Measurements from ENCODE around the gene SEC16A. TPM values are rescaled to one million over a fixed set of nuclear protein-coding genes. Genes with fewer than 3 reads are reported as not detected.

Gene SEC16A
- total and polyA plus RNA-seq, 4 donors, result 25.1 to 60.9 (median 45.1) TPM

DNA sequence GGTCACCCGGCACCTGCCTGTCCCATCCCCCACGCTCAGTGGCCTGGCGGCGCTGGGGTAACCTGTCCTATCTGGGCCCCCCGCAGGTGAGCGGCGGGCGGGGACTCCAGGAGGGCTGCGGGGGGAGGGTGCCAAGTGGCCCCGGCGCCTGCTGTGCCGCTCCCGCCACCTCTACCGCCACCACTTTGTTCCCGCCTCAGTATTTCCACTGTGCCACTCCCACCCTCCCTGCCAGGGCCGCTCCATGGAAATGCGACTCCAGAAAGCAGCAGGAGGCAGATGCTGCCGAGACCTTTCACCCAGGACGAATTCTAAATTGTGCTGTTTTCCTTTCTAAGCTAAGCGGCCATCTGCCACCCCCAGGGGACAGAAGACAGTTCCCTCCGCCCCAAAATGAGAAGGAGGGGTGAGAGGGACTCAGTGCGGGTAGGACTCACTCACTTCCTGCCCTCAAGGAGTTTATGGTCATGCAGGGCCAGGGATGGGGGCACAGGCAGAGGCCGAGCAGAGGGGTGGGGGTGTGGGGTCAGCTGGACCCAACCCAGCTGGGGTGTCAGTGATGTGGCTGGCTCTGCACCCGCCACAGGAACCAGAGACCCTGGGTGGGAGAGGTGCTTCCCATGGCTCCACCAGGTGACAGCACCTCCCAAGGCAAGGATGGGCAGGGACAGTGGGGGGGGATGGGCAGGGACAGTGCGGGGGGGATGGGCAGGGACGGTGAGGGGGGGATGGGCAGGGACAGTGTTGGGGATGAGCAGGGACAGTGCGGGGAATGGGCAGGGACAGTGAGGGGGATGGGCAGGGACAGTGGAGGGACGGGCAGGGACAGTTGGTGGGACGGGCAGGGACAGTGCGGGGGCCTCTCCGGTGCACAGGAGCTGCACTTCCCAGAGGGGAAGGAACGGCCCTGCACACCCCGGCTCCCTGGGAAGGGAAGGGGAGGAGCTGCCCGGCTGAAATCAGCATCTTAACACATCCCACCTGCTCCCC is 45.2 kb upstream of the SEC16A start:
- Histone ChIP-seq H3K27ac (ENCODE audit: low read depth, low read length) (peak overlapping the region; percentile 94), H3K4me3 (ENCODE audit: low read depth, low read length) (no peak overlapping the region), H3K4me1 (ENCODE audit: control insufficient read depth, insufficient read depth, low read length) (peaks cover 100% of the 10 kb centered on the region), H3K36me3 (ENCODE audit: control insufficient read depth, insufficient read depth, low read length) (peaks cover 90% of the 10 kb centered on the region), H3K27me3 (ENCODE audit: control insufficient read depth, insufficient read depth, low read length) (no peaks in the 10 kb centered on the region), H3K9me3 (ENCODE audit: control insufficient read depth, insufficient read depth, low read length) (no peaks in the 10 kb centered on the region)
- 31% methylated on average over 22 of the region's 34 CpGs for WGBS (ENCODE audit: insufficient coverage)
- DNase-seq (ENCODE audit: low read depth in 4 of 6, low spot score in 6 of 6), result peak in 2 of 6 donors; percentile 76 to 83

DNA sequence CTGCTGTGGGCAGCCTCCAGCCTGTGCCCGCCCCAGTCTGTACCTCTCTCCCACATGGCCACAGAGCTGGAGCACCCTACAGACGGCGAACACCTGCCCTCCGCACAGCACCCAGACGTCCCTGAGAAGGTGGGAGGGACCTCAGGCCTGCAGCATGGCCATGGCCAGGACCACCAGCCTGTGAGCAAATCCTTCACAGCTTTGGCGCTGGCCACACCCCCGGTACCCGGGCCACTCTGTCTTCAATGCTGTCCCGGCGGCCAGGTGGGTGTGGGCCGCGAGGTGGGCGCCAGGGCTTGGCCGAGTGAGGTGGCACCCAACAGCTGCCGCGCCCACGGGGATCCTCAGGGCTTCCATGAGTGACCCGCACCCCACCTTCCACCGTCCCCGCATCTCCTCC is 44.3 kb upstream of the SEC16A start:
- no peak for DNase-seq (ENCODE audit: low read depth in 4 of 6, low spot score in 6 of 6)
- Histone ChIP-seq H3K4me1 (ENCODE audit: control insufficient read depth, insufficient read depth, low read length) (peaks cover 100% of the 10 kb centered on the region), H3K27ac (ENCODE audit: low read depth, low read length) (peak overlapping the region; percentile 94), H3K27me3 (ENCODE audit: control insufficient read depth, insufficient read depth, low read length) (no peaks in the 10 kb centered on the region), H3K9me3 (ENCODE audit: control insufficient read depth, insufficient read depth, low read length) (no peaks in the 10 kb centered on the region), H3K4me3 (ENCODE audit: low read depth, low read length) (peak overlapping the region; percentile 4), H3K36me3 (ENCODE audit: control insufficient read depth, insufficient read depth, low read length) (peaks cover 90% of the 10 kb centered on the region)
- WGBS (ENCODE audit: insufficient coverage), result 43% methylated on average over 17 of the region's 20 CpGs

DNA sequence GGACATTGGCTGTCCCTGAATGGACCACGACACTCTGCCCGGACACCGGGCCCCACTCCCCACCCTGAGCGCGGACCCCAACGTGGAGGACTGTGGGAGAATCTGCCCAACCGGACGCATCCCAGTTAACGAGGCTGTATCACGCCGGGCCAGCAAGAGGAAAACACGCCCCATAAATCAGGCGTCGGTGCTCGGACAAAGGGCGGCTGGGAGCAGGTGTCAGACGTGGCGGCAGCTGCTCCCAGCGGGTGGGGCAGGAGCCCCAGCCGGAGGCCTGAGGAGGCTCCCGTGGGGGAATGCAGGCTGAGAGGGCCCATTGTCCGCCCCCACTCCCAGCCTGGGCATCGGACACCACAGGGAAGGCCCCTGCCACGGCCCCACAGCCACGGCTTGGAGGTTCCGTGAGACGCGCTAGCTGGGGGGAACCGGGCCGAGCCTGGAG is 43.8 kb upstream of the SEC16A start:
- peaks cover 98% of the 10 kb centered on the region for H3K4me1 ChIP-seq (ENCODE audit: control insufficient read depth, insufficient read depth, low read length)
- H3K27ac ChIP-seq (ENCODE audit: low read depth, low read length), result peak overlapping the region; percentile 94
- peaks cover 88% of the 10 kb centered on the region for H3K36me3 ChIP-seq (ENCODE audit: control insufficient read depth, insufficient read depth, low read length)
- H3K9me3 ChIP-seq (ENCODE audit: control insufficient read depth, insufficient read depth, low read length), result no peaks in the 10 kb centered on the region
- peak overlapping the region; percentile 4 for H3K4me3 ChIP-seq (ENCODE audit: low read depth, low read length)
- peak in 2 of 6 donors; percentile 75 to 81 for DNase-seq (ENCODE audit: low read depth in 4 of 6, low spot score in 6 of 6)
- WGBS (ENCODE audit: insufficient coverage), result 29% methylated on average over 29 of the region's 30 CpGs
- H3K27me3 ChIP-seq (ENCODE audit: control insufficient read depth, insufficient read depth, low read length), result no peaks in the 10 kb centered on the region

DNA sequence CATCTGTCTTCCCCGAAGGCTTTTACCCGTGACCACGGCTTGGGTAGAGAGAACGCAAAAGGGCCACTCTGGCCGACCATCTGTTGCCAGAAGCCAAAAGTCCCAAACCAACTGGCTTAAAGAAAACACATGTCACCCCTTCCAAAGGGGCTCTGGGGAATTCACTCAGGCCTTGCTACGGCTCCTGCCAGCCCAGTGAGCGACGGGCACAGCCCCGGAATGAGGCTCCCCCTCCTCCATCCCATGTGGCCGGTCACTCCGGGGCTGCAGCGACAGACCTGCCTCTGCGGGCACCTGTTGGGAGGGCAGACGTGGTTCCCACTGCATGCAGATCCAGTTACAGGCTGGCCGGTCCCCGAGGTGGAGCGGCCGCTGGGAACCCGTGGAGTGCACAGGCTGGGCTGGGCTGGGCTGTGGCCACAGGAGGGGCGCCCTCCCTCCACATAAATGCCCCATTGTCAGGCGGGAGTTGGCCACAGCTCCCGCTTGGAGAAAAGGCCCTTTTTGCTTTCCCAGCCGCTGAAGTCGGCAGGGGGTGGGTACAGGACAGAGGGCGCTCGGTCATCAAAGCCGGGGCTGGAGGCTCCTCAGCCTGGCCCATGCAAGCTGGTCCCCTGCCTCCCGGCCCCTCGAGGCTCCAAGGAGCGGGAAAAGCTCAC is 43.1 kb upstream of the SEC16A start:
- WGBS (ENCODE audit: insufficient coverage), result 23% methylated on average over 30 of the region's 30 CpGs
- no peaks in the 10 kb centered on the region for H3K27me3 ChIP-seq (ENCODE audit: control insufficient read depth, insufficient read depth, low read length)
- no peaks in the 10 kb centered on the region for H3K9me3 ChIP-seq (ENCODE audit: control insufficient read depth, insufficient read depth, low read length)
- peak overlapping the region; percentile 94 for H3K27ac ChIP-seq (ENCODE audit: low read depth, low read length)
- peak overlapping the region; percentile 4 for H3K4me3 ChIP-seq (ENCODE audit: low read depth, low read length)
- DNase-seq (ENCODE audit: low read depth in 4 of 6, low spot score in 6 of 6), result peak in 3 of 6 donors; percentile 44 to 92 (median 85)
- H3K4me1 ChIP-seq (ENCODE audit: control insufficient read depth, insufficient read depth, low read length), result peaks cover 98% of the 10 kb centered on the region
- H3K36me3 ChIP-seq (ENCODE audit: control insufficient read depth, insufficient read depth, low read length), result peaks cover 88% of the 10 kb centered on the region

DNA sequence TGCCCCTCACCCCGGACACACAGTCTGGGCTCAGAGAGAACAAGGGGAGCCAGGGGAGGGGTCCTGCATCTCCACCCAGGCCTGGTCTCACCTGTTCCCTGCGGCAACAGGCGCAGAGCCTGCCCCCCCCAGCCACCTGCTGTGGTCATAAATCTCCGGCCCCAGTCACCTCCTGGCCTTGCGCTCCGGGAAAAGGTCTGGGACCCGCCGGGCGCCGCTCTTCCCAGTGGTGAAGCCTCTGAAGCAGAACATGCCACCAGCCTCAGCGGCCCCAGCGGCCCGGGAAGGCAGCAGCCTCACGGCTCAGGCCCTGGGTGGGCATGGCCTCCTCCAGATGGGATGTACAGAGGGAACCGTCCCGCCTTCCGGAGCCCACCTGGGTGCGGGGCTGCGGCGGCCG is 42.4 kb upstream of the SEC16A start:
- peak overlapping the region; percentile 94 for H3K27ac ChIP-seq (ENCODE audit: low read depth, low read length)
- 43% methylated on average over 20 of the region's 21 CpGs for WGBS (ENCODE audit: insufficient coverage)
- peaks cover 88% of the 10 kb centered on the region for H3K36me3 ChIP-seq (ENCODE audit: control insufficient read depth, insufficient read depth, low read length)
- DNase-seq (ENCODE audit: low read depth in 4 of 6, low spot score in 6 of 6), result no peak
- no peak overlapping the region for H3K4me3 ChIP-seq (ENCODE audit: low read depth, low read length)
- H3K27me3 ChIP-seq (ENCODE audit: control insufficient read depth, insufficient read depth, low read length), result no peaks in the 10 kb centered on the region
- H3K9me3 ChIP-seq (ENCODE audit: control insufficient read depth, insufficient read depth, low read length), result no peaks in the 10 kb centered on the region
- H3K4me1 ChIP-seq (ENCODE audit: control insufficient read depth, insufficient read depth, low read length), result peaks cover 98% of the 10 kb centered on the region

DNA sequence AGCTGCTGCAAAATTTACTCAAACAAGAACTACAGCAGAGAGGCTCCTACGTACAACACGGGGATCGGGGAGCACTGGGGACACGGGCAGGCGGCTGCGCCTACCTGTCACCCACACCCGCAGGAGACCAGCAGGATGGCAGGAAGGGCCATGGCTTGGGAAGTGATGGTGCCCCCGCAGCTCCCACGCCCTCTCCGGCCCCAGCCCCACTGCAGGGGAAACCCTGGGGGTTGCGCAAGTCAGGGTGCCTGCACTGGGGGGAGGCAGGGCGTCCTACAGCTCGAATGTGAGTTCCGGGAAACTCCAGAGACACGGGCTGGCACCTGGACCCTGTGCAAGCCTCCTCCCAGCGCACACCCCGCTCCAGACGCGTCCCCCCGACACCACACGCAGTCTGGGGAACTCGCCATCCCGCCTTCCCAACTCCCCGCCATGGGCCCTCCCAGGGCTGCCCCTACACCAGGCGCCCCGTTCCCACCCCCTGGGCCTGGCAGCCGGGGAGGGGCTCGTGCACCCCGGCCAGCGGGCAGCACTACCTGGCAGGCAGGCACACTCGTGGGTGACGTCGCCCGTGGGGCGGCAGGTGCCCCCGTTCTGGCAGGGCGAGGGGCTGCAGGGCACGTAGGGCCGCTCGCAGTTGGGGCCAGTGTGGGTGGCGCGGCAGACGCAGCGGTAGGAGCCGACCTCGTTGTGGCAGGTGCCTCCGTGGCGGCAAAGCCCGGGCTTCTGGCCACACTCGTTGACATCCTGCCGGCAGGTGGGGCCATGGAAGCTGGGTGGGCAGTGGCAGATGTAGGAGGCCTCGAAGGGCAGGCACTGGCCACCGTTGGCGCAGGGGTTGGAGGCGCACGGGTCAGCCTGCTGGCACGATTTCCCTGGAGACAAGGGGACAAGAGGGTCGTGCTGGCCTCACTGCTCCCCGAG is 39.7 kb upstream of the SEC16A start:
- DNase-seq (ENCODE audit: low read depth in 4 of 6, low spot score in 6 of 6), result no peak
- peak overlapping the region; percentile 25 for H3K27ac ChIP-seq (ENCODE audit: low read depth, low read length)
- H3K36me3 ChIP-seq (ENCODE audit: control insufficient read depth, insufficient read depth, low read length), result peaks cover 94% of the 10 kb centered on the region
- no peaks in the 10 kb centered on the region for H3K9me3 ChIP-seq (ENCODE audit: control insufficient read depth, insufficient read depth, low read length)
- H3K4me3 ChIP-seq (ENCODE audit: low read depth, low read length), result no peak overlapping the region
- H3K27me3 ChIP-seq (ENCODE audit: control insufficient read depth, insufficient read depth, low read length), result no peaks in the 10 kb centered on the region
- peaks cover 98% of the 10 kb centered on the region for H3K4me1 ChIP-seq (ENCODE audit: control insufficient read depth, insufficient read depth, low read length)
- 75% methylated on average over 59 of the region's 59 CpGs for WGBS (ENCODE audit: insufficient coverage)

DNA sequence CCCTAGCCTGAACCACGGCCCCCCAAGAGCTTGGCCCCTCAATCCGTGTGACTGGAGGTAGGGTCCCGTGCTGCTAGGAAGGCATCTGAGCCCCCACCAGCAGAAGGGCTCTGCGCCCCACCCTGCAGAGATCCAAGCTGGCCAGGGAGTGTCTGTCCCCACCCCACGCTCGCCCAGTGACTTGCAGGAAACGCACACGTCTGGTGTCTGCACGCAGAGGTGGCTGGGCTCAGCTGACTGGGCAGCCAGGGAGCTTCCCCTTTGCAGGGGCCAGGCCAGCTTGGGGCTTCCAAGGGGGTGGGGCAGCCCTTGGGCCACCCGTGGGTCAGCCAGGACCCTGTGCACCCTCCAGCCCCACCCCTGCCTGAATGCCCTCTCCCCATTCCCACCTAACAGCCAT is 38.7 kb upstream of the SEC16A start:
- DNase-seq (ENCODE audit: low read depth in 4 of 6, low spot score in 6 of 6), result no peak
- Histone ChIP-seq H3K27me3 (ENCODE audit: control insufficient read depth, insufficient read depth, low read length) (no peaks in the 10 kb centered on the region), H3K9me3 (ENCODE audit: control insufficient read depth, insufficient read depth, low read length) (no peaks in the 10 kb centered on the region), H3K36me3 (ENCODE audit: control insufficient read depth, insufficient read depth, low read length) (peaks cover 94% of the 10 kb centered on the region), H3K27ac (ENCODE audit: low read depth, low read length) (peak overlapping the region; percentile 33), H3K4me3 (ENCODE audit: low read depth, low read length) (no peak overlapping the region), H3K4me1 (ENCODE audit: control insufficient read depth, insufficient read depth, low read length) (peaks cover 98% of the 10 kb centered on the region)
- WGBS (ENCODE audit: insufficient coverage), result 65% methylated on average over 9 of the region's 10 CpGs

DNA sequence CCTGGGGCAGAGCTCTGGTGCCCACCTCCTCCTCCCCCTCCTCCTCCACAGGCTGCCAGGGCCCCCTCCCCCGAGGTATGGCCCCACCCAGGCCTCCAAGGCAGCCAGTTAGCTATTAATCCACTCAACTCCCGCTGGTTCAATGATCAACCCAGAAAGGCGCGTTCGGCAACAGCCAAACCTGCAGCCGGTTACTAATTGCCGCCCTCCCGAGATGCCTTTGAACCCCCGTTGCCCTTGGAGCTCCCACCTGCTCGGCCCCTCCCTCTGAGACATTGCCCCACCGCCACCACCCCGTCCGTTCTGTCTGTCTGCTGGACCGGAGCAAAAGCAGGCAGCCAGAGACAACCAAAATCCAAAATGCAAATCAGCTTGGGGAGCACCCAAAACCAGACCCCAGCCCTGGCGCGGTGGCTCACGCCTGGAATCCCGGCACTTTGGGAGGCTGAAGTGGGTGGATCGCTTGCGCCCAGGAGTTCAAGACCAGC is 37.3 kb upstream of the SEC16A start:
- Histone ChIP-seq H3K4me3 (ENCODE audit: low read depth, low read length) (no peak overlapping the region), H3K36me3 (ENCODE audit: control insufficient read depth, insufficient read depth, low read length) (peaks cover 94% of the 10 kb centered on the region), H3K27ac (ENCODE audit: low read depth, low read length) (peak overlapping the region; percentile 33), H3K27me3 (ENCODE audit: control insufficient read depth, insufficient read depth, low read length) (no peaks in the 10 kb centered on the region), H3K9me3 (ENCODE audit: control insufficient read depth, insufficient read depth, low read length) (no peaks in the 10 kb centered on the region), H3K4me1 (ENCODE audit: control insufficient read depth, insufficient read depth, low read length) (peaks cover 98% of the 10 kb centered on the region)
- peak in 1 of 6 donors; percentile 64 for DNase-seq (ENCODE audit: low read depth in 4 of 6, low spot score in 6 of 6)
- WGBS (ENCODE audit: insufficient coverage), result 37% methylated on average over 20 of the region's 20 CpGs

Data from spinal cord (tissue), 10 donors.